ENCODE results near the gene TMEM89.
A peak's percentile ranks its signal among the peaks of the same experiment; 100 is the strongest.

Gene TMEM89

GRCh38 chr3:48641396-48641795 lies 19.8 kb upstream of the TMEM89 start:
- DNase-seq (ENCODE audit: low spot score) = no peak

- no peak for DNase-seq (ENCODE audit: low spot score)
Measured at GRCh38 chr3:48639944-48640606, 18.5 kb upstream of the TMEM89 start.

- no peak for DNase-seq (ENCODE audit: low spot score)
Measured at GRCh38 chr3:48637305-48637704, 15.7 kb upstream of the TMEM89 start.

- DNase-seq (ENCODE audit: low spot score) = no peak
Measured at GRCh38 chr3:48636149-48636655, 14.6 kb upstream of the TMEM89 start.

GRCh38 chr3:48635222-48636021 lies 13.9 kb upstream of the TMEM89 start, which contains the start of gene SLC26A6:
Gene SLC26A6 (minus strand): TSS chr3:48635461. CDS start chr3:48635393, 68 bp downstream.
- peak; percentile 95 for DNase-seq (ENCODE audit: low spot score)

- peak; percentile 12 for DNase-seq (ENCODE audit: low spot score)
Measured at GRCh38 chr3:48634661-48635221, 13.2 kb upstream of the TMEM89 start.

- DNase-seq (ENCODE audit: low spot score) = no peak
Measured at GRCh38 chr3:48633743-48634142, 12.2 kb upstream of the TMEM89 start.

- no peak for DNase-seq (ENCODE audit: low spot score)
Measured at GRCh38 chr3:48633256-48633655, 11.7 kb upstream of the TMEM89 start.

- no peak for DNase-seq (ENCODE audit: low spot score)
Measured at GRCh38 chr3:48631516-48632448, 10.2 kb upstream of the TMEM89 start.

- DNase-seq (ENCODE audit: low spot score) = no peak
Measured at GRCh38 chr3:48630833-48631232, 9.3 kb upstream of the TMEM89 start.

- DNase-seq (ENCODE audit: low spot score) = no peak
Measured at GRCh38 chr3:48630407-48630806, 8.8 kb upstream of the TMEM89 start.

GRCh38 chr3:48629894-48630293 lies 8.3 kb upstream of the TMEM89 start:
- no peak for DNase-seq (ENCODE audit: low spot score)

- DNase-seq (ENCODE audit: low spot score) = no peak
Measured at GRCh38 chr3:48628277-48629017, 6.9 kb upstream of the TMEM89 start.

- no peak for DNase-seq (ENCODE audit: low spot score)
Measured at GRCh38 chr3:48625600-48625999, 4.0 kb upstream of the TMEM89 start.

GRCh38 chr3:48624767-48625166 lies 3.2 kb upstream of the TMEM89 start:
- no peak for DNase-seq (ENCODE audit: low spot score)

GRCh38 chr3:48623851-48624547 lies 2.4 kb upstream of the TMEM89 start:
- no peak for DNase-seq (ENCODE audit: low spot score)

- no peak for DNase-seq (ENCODE audit: low spot score)
Measured at GRCh38 chr3:48619541-48620524, 1.7 kb downstream of the TMEM89 start.

- DNase-seq (ENCODE audit: low spot score) = no peak
Measured at GRCh38 chr3:48617559-48617958, 4.0 kb downstream of the TMEM89 start.

GRCh38 chr3:48614044-48614443 lies 7.5 kb downstream of the TMEM89 start:
- no peak for DNase-seq (ENCODE audit: low spot score)
